Neural crest cell (in vitro differentiated cells): ENCODE data around the gene NKAPD1. TPM values are rescaled to one million over a fixed set of nuclear protein-coding genes. Genes with fewer than 3 reads are reported as not detected.

Experiments used
- DNase-seq: peaks from one replicate; pipeline ENCODE4 v3.0.0; 2021; ENCODE audit warnings: low read depth, mixed read lengths, low spot score
- H3K27ac Mint-ChIP-seq: one replicate; pipeline ENCODE4 v1.8.0; 2021; ENCODE audit warnings: mild to moderate bottlenecking, mixed read lengths; ENCODE audit not compliant: unreplicated experiment
- H3K27me3 Mint-ChIP-seq: 2 replicates; pipeline ENCODE4 v1.8.0; 2021; ENCODE audit warnings: low read depth, mild to moderate bottlenecking, mixed read lengths
- H3K36me3 Mint-ChIP-seq: 2 replicates; pipeline ENCODE4 v1.8.0; 2021; ENCODE audit warnings: low read depth, mild to moderate bottlenecking, mixed read lengths
- H3K4me1 Mint-ChIP-seq: 2 replicates; pipeline ENCODE4 v1.8.0; 2021; ENCODE audit warnings: mixed read lengths
- H3K4me3 Mint-ChIP-seq: one replicate; pipeline ENCODE4 v1.8.0; 2021; ENCODE audit warnings: mild to moderate bottlenecking, mixed read lengths
- H3K9me3 Mint-ChIP-seq: 2 replicates; pipeline ENCODE4 v1.8.0; 2021; ENCODE audit warnings: mixed read lengths
- total RNA-seq: library from RNA; stranded (reverse); gene quantifications from 2 replicates; pipeline ENCODE4 v1.2.1, GENCODE V29; 2021
- TF ChIP-seq, protein P1 (sequence below): fragments of 200-600 bp; sonication (generic); conservative IDR thresholded peaks from 2 replicates; pipeline ENCODE4 v1.5.0; 2021; ENCODE audit warnings: antibody characterized with exemption, mild to moderate bottlenecking

The NKAPD1 gene
- total RNA-seq, 1 donor from 2014 or later, result 33.1 TPM

- Mint-ChIP-seq H3K36me3 (no peaks in the 10 kb centered on the region), H3K4me1 (no peaks in the 10 kb centered on the region), H3K27ac (no peak overlapping the region), H3K27me3 (no peaks in the 10 kb centered on the region), H3K4me3 (no peak overlapping the region), H3K9me3 (no peaks in the 10 kb centered on the region)
- no peak for DNase-seq
- TF ChIP-seq, protein P1, sequence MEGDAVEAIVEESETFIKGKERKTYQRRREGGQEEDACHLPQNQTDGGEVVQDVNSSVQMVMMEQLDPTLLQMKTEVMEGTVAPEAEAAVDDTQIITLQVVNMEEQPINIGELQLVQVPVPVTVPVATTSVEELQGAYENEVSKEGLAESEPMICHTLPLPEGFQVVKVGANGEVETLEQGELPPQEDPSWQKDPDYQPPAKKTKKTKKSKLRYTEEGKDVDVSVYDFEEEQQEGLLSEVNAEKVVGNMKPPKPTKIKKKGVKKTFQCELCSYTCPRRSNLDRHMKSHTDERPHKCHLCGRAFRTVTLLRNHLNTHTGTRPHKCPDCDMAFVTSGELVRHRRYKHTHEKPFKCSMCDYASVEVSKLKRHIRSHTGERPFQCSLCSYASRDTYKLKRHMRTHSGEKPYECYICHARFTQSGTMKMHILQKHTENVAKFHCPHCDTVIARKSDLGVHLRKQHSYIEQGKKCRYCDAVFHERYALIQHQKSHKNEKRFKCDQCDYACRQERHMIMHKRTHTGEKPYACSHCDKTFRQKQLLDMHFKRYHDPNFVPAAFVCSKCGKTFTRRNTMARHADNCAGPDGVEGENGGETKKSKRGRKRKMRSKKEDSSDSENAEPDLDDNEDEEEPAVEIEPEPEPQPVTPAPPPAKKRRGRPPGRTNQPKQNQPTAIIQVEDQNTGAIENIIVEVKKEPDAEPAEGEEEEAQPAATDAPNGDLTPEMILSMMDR, result no peak
Measured at GRCh38 chr11:112128483-112129121, 54.5 kb downstream of the NKAPD1 start.

DNA sequence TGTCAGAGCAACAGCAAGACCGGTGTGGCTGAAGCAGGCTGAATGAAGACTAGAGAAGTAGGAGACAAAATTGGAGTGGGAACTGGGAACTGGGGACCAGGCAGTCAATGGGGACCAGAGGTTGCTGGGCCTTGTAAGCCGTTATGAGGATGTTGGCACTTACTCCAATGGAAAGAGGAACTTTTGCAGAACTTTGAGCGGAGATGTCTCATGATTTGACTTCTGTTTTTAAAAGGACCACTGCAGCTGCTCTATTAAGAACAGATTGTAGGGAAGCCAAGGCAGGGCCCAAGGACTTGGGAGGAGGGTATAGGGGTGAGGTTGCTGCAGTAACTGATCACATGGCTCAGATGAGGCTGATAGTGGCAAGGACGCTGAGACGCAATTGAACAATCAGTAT lies 55.6 kb downstream of the NKAPD1 start:
- no peak overlapping the region for H3K4me3 Mint-ChIP-seq

DNA sequence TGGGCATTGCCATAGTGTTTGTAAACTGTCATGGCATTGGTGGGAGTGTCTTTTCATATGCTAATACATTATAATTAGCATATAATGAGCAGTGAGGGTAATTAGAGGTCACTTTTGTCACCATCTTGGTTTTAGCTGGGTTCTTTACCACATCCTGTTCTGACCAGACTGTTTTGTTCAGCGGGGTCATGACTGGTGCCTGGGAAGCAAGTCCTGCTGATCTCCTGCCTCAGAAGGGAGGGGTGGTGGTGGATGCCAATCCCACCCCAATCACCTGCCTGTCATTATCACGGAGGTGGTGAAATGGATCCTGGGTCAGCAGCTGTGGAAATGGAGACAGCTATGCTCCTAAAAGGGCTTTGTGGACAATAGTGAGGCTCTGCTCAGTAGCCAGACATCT lies 58.6 kb downstream of the NKAPD1 start:
- no peak for DNase-seq
- Mint-ChIP-seq H3K27me3 (no peaks in the 10 kb centered on the region), H3K9me3 (no peaks in the 10 kb centered on the region), H3K4me1 (no peaks in the 10 kb centered on the region), H3K4me3 (no peak overlapping the region), H3K36me3 (no peaks in the 10 kb centered on the region), H3K27ac (no peak overlapping the region)
- TF ChIP-seq, protein P1, result no peak

More for the DNA sequence above, 55.6 kb downstream of the NKAPD1 start:
- TF ChIP-seq, protein P1, result no peak
- Mint-ChIP-seq H3K4me1 (no peaks in the 10 kb centered on the region), H3K9me3 (no peaks in the 10 kb centered on the region), H3K27me3 (no peaks in the 10 kb centered on the region), H3K36me3 (no peaks in the 10 kb centered on the region), H3K27ac (no peak overlapping the region)
- DNase-seq, result no peak

DNA sequence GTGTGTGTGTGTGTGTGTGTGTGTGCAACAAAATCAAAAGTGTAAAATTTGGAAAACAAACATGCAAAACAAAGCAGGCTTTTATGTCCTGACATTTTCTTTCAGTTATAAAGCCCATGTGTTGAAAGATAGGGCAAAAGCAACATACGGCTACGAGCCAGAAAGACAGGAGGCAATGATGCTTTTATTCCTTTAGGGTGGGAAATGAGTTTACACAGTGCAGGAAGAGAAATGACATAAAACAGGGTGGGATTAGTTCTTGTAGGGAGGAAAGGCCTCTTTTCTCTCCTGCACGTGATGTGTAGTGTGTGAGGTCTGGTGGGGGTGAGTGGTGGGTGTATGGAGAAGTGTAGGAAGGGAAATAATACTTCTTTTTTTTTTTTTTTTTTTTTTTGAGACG lies 60.4 kb downstream of the NKAPD1 start:
- Mint-ChIP-seq H3K27me3 (no peaks in the 10 kb centered on the region), H3K4me1 (no peaks in the 10 kb centered on the region), H3K27ac (no peak overlapping the region), H3K36me3 (no peaks in the 10 kb centered on the region), H3K9me3 (peaks cover 2% of the 10 kb centered on the region), H3K4me3 (no peak overlapping the region)
- TF ChIP-seq, protein P1, result no peak
- no peak for DNase-seq

Other genes with a start within 250 kb of the NKAPD1 start
- 50.4 and 55.5 TPM in 2 replicates for gene ALG9, start 202.7 kb upstream of the NKAPD1 start, total RNA-seq
- gene FDXACB1, start 195.1 kb upstream of the NKAPD1 start, total RNA-seq, result 4.8 and 5.0 TPM in 2 replicates
- gene CFAP68, start 194.8 kb upstream of the NKAPD1 start, total RNA-seq, result 22.8 and 24.8 TPM in 2 replicates
- gene CRYAB, start 162.5 kb upstream of the NKAPD1 start, total RNA-seq, result not detected in 2 replicates
- gene HSPB2, start 161.6 kb upstream of the NKAPD1 start, total RNA-seq, result not detected in 2 replicates
- not detected in 2 replicates for gene C11orf52, start 155.4 kb upstream of the NKAPD1 start, total RNA-seq
- 24.4 and 24.6 TPM in 2 replicates for gene DIXDC1, start 137.0 kb upstream of the NKAPD1 start, total RNA-seq
- gene DLAT, start 48.9 kb upstream of the NKAPD1 start, total RNA-seq, result 52.4 and 52.9 TPM in 2 replicates
- gene PIH1D2, start 282 bp upstream of the NKAPD1 start, total RNA-seq, result 3.6 and 4.5 TPM in 2 replicates
- gene TIMM8B, start 12.5 kb downstream of the NKAPD1 start, total RNA-seq, result 90.8 and 92.7 TPM in 2 replicates
- gene SDHD, start 12.6 kb downstream of the NKAPD1 start, total RNA-seq, result 41.4 and 48.1 TPM in 2 replicates
- gene IL18, start 89.8 kb downstream of the NKAPD1 start, total RNA-seq, result not detected in 2 replicates
- 0.41 TPM in 1 of 2 replicates, not detected in the other for gene TEX12, start 93.1 kb downstream of the NKAPD1 start, total RNA-seq
- gene BCO2, start 101.2 kb downstream of the NKAPD1 start, total RNA-seq, result 1.0 and 1.5 TPM in 2 replicates
- 39.7 and 40.1 TPM in 2 replicates for gene PTS, start 152.1 kb downstream of the NKAPD1 start, total RNA-seq
- gene PLET1, start 186.6 kb downstream of the NKAPD1 start, total RNA-seq, result not detected in 2 replicates